Measurements from ENCODE around the gene LRRC71.

LRRC71 gene

GRCh38 chr1:156929596-156930238, 9.3 kb downstream of the LRRC71 start:
- TF ChIP-seq MYC (IDR thresholded peaks at IDR 0.05; ENCODE audit: low read depth, low read length) = no peak
- no peak for TF ChIP-seq MAX (IDR thresholded peaks at IDR 0.05; ENCODE audit: low read depth, low read length)
- no peak for TF ChIP-seq POLR2A (IDR thresholded peaks at IDR 0.05; ENCODE audit: extremely low read depth, insufficient read length)
- TF ChIP-seq CTCF (IDR thresholded peaks at IDR 0.05; ENCODE audit: low read depth, low read length) = no peak
- no peak for DNase-seq (ENCODE audit: low read depth)
- H3K4me3 ChIP-seq (ENCODE audit: low read depth, low read length) = no peak overlapping the region

GRCh38 chr1:156930483-156930882, 10.1 kb downstream of the LRRC71 start:
- DNase-seq (ENCODE audit: low read depth) = no peak
- no peak overlapping the region for H3K4me3 ChIP-seq (ENCODE audit: low read depth, low read length)
- no peak for TF ChIP-seq POLR2A (IDR thresholded peaks at IDR 0.05; ENCODE audit: extremely low read depth, insufficient read length)
- TF ChIP-seq MAX (IDR thresholded peaks at IDR 0.05; ENCODE audit: low read depth, low read length) = no peak
- no peak for TF ChIP-seq MYC (IDR thresholded peaks at IDR 0.05; ENCODE audit: low read depth, low read length)
- no peak for TF ChIP-seq CTCF (IDR thresholded peaks at IDR 0.05; ENCODE audit: low read depth, low read length)

GRCh38 chr1:156931211-156931952, 10.9 kb downstream of the LRRC71 start:
- no peak overlapping the region for H3K4me3 ChIP-seq (ENCODE audit: low read depth, low read length)
- TF ChIP-seq MYC (IDR thresholded peaks at IDR 0.05; ENCODE audit: low read depth, low read length) (no peak), MAX (IDR thresholded peaks at IDR 0.05; ENCODE audit: low read depth, low read length) (no peak), POLR2A (IDR thresholded peaks at IDR 0.05; ENCODE audit: extremely low read depth, insufficient read length) (no peak), CTCF (IDR thresholded peaks at IDR 0.05; ENCODE audit: low read depth, low read length) (no peak)
- no peak for DNase-seq (ENCODE audit: low read depth)

GRCh38 chr1:156931974-156932710, 11.7 kb downstream of the LRRC71 start:
- TF ChIP-seq POLR2A (IDR thresholded peaks at IDR 0.05; ENCODE audit: extremely low read depth, insufficient read length) (no peak), CTCF (IDR thresholded peaks at IDR 0.05; ENCODE audit: low read depth, low read length) (no peak), MAX (IDR thresholded peaks at IDR 0.05; ENCODE audit: low read depth, low read length) (no peak), MYC (IDR thresholded peaks at IDR 0.05; ENCODE audit: low read depth, low read length) (no peak)
- no peak for DNase-seq (ENCODE audit: low read depth)
- no peak overlapping the region for H3K4me3 ChIP-seq (ENCODE audit: low read depth, low read length)

- no peak for DNase-seq (ENCODE audit: low read depth)
- H3K4me3 ChIP-seq (ENCODE audit: low read depth, low read length) = no peak overlapping the region
- TF ChIP-seq MYC (IDR thresholded peaks at IDR 0.05; ENCODE audit: low read depth, low read length) (no peak), MAX (IDR thresholded peaks at IDR 0.05; ENCODE audit: low read depth, low read length) (no peak), CTCF (IDR thresholded peaks at IDR 0.05; ENCODE audit: low read depth, low read length) (no peak), POLR2A (IDR thresholded peaks at IDR 0.05; ENCODE audit: extremely low read depth, insufficient read length) (no peak)
Observed at GRCh38 chr1:156933136-156933535, 12.7 kb downstream of the LRRC71 start.
